T-helper 9 cell (primary cell): ENCODE measurements around the gene HOXB13.

Source experiments
- DNase-seq: peaks from one replicate; pipeline ENCODE4 v3.0.0-alpha.2; 2020
- total RNA-seq, 2 donors: gene quantifications; one replicate each; lab custom pipeline; 2026; lab: John Stamatoyannopoulos, UW

HOXB13 gene
- 0 reads per million in 2 donors for total RNA-seq

- DNase-seq: no peak
These were observed at the start of gene HOXB13 for GRCh38 chr17:48728232-48729231. Gene HOXB13 (minus strand): TSS chr17:48728750. CDS start chr17:48728593, 157 bp downstream.

GRCh38 chr17:48776602-48777001 lies 48.1 kb upstream of the HOXB13 start:
- DNase-seq: no peak

- DNase-seq: no peak
These were observed 44.7 kb upstream of the HOXB13 start for GRCh38 chr17:48773245-48773644.

- no peak for DNase-seq
These were observed 42.4 kb upstream of the HOXB13 start for GRCh38 chr17:48770954-48771353.

- DNase-seq: no peak
These were observed 40.6 kb upstream of the HOXB13 start for GRCh38 chr17:48769009-48769675.

GRCh38 chr17:48767263-48767774 lies 38.8 kb upstream of the HOXB13 start:
- no peak for DNase-seq

GRCh38 chr17:48761114-48761513 lies 32.6 kb upstream of the HOXB13 start:
- DNase-seq: no peak

GRCh38 chr17:48760411-48760810 lies 31.9 kb upstream of the HOXB13 start:
- DNase-seq: no peak

GRCh38 chr17:48759288-48759687 lies 30.7 kb upstream of the HOXB13 start:
- no peak for DNase-seq

- no peak for DNase-seq
These were observed 29.0 kb upstream of the HOXB13 start for GRCh38 chr17:48757524-48757961.

GRCh38 chr17:48756830-48757251 lies 28.3 kb upstream of the HOXB13 start:
- no peak for DNase-seq

- no peak for DNase-seq
These were observed 26.8 kb upstream of the HOXB13 start for GRCh38 chr17:48755356-48755755.

- DNase-seq: no peak
These were observed 26.1 kb upstream of the HOXB13 start for GRCh38 chr17:48754500-48755261.

GRCh38 chr17:48753794-48754499 lies 25.4 kb upstream of the HOXB13 start:
- no peak for DNase-seq

GRCh38 chr17:48752399-48753288 lies 24.1 kb upstream of the HOXB13 start:
- DNase-seq: no peak

- DNase-seq: no peak
These were observed 23.3 kb upstream of the HOXB13 start for GRCh38 chr17:48751733-48752398.

- no peak for DNase-seq
These were observed 22.6 kb upstream of the HOXB13 start for GRCh38 chr17:48751172-48751571.

- DNase-seq: no peak
These were observed 21.3 kb upstream of the HOXB13 start for GRCh38 chr17:48749621-48750553.
